ENCODE results near the gene RRAS.
A peak's percentile ranks its signal among the peaks of the same experiment; 100 is the strongest.

DNA sequence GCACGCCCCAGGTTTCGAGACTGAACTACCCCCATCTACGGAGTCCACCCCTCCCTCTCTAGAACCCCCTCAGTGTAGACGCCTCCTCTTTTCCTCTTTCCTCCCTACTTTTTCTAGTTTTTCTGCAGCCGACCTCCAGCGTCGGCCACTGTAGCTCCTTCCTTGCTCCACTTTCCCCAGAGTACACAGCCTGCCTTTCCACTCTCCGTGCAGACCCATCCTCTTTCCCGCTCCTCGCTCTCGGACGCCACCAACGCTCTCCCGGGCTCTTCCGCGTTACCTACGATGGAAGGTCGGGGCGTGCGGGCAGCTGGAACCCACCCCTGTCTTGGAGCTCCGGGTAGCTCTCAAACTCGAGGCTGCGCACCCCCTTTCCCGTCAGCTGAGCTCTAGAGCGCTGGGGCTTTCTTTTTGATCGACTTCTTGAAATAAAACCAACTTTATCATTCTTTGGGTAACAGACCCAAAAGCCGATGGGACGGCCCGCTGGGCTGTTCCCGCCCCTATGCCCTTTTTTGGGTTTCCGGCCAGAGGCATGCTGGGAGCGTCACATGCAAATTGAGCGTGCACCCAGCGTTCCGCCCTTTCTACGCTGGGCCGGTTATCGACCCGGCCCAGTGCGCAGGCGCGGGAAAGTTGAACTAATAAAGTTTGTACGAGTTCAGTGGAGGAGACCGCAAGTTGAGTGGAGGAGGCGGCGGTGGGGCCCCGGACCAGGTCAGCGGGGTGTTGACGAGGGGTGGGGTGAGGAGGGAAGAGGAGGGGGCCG, 25.6 kb upstream of the RRAS start, which contains the start of the genes BCL2L12 and IRF3:
- TF ChIP-seq, protein P1, sequence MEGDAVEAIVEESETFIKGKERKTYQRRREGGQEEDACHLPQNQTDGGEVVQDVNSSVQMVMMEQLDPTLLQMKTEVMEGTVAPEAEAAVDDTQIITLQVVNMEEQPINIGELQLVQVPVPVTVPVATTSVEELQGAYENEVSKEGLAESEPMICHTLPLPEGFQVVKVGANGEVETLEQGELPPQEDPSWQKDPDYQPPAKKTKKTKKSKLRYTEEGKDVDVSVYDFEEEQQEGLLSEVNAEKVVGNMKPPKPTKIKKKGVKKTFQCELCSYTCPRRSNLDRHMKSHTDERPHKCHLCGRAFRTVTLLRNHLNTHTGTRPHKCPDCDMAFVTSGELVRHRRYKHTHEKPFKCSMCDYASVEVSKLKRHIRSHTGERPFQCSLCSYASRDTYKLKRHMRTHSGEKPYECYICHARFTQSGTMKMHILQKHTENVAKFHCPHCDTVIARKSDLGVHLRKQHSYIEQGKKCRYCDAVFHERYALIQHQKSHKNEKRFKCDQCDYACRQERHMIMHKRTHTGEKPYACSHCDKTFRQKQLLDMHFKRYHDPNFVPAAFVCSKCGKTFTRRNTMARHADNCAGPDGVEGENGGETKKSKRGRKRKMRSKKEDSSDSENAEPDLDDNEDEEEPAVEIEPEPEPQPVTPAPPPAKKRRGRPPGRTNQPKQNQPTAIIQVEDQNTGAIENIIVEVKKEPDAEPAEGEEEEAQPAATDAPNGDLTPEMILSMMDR (IDR thresholded peaks at IDR 0.05): peak in 2 of 6 experiments; percentile 4 to 7
- TF ChIP-seq POLR2A (IDR thresholded peaks at IDR 0.05): peak; percentile 61 to 69

Data from Peyer's patch (tissue), 4 donors.